ENCODE data around the gene FBLN2. TPM values are rescaled to one million over a fixed set of nuclear protein-coding genes. Genes with fewer than 3 reads are reported as not detected.
A peak's percentile ranks its signal among the peaks of the same experiment; 100 is the strongest.

FBLN2 gene
- total RNA-seq, 1 donor from 2014 or later = 413 TPM

DNA sequence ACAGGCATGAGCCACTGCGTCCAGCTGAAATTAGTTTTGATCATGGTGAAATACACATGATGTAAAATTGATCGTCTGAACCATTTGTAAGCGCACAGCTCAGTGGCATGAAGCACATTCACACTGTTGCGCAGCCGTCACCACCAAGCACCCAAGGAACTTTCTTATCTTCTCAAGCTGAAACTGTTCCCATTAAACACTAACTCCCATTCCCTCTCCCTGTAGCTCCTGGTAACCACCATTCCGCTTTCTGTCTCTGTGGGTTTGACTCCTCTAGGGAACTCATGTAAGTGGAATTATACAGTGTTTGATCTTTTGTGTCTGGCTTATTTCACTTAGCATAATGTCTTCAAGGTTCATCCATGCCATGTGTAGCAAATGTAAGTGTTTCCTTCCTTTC, 62.3 kb downstream of the FBLN2 start:
- TF ChIP-seq, protein P1, sequence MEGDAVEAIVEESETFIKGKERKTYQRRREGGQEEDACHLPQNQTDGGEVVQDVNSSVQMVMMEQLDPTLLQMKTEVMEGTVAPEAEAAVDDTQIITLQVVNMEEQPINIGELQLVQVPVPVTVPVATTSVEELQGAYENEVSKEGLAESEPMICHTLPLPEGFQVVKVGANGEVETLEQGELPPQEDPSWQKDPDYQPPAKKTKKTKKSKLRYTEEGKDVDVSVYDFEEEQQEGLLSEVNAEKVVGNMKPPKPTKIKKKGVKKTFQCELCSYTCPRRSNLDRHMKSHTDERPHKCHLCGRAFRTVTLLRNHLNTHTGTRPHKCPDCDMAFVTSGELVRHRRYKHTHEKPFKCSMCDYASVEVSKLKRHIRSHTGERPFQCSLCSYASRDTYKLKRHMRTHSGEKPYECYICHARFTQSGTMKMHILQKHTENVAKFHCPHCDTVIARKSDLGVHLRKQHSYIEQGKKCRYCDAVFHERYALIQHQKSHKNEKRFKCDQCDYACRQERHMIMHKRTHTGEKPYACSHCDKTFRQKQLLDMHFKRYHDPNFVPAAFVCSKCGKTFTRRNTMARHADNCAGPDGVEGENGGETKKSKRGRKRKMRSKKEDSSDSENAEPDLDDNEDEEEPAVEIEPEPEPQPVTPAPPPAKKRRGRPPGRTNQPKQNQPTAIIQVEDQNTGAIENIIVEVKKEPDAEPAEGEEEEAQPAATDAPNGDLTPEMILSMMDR (IDR thresholded peaks at IDR 0.05) = no peak
- DNase-seq (ENCODE audit: low spot score) = no peak
- no peaks in the 10 kb centered on the region for H3K9me3 Mint-ChIP-seq (ENCODE audit: low read depth)
- H3K4me1 Mint-ChIP-seq (ENCODE audit: low read depth) = peaks cover 20% of the 10 kb centered on the region
- no peak overlapping the region for H3K27ac Mint-ChIP-seq (ENCODE audit: unreplicated experiment)
- no peak overlapping the region for H3K4me3 Mint-ChIP-seq (ENCODE audit: unreplicated experiment)
- H3K36me3 Mint-ChIP-seq (ENCODE audit: low read depth) = peaks cover 45% of the 10 kb centered on the region
- H3K27me3 Mint-ChIP-seq (ENCODE audit: low read depth) = no peaks in the 10 kb centered on the region

DNA sequence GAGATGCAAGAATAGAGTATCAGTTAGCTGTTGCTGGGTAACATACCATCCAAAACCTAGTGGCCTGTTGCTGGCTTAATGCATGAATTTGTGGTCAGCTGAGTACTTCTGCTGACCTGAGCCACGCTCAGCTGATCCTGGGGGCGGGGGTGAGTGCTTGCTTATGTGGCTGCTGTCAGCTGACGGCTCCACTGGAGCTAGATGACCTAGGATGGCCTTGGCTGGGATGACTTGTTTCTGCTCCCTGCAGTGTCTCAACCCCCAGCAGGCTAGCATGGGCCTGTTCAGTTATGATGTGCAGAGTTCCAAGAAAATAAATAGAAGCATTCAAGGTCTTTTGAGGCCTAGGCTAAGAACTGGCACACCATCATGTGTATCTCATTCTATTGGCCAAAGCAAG, 63.9 kb downstream of the FBLN2 start:
- TF ChIP-seq, protein P1 (IDR thresholded peaks at IDR 0.05) = no peak
- Mint-ChIP-seq H3K27me3 (ENCODE audit: low read depth) (no peaks in the 10 kb centered on the region), H3K27ac (ENCODE audit: unreplicated experiment) (no peak overlapping the region), H3K36me3 (ENCODE audit: low read depth) (peaks cover 50% of the 10 kb centered on the region), H3K4me3 (ENCODE audit: unreplicated experiment) (no peak overlapping the region), H3K9me3 (ENCODE audit: low read depth) (peaks cover 4% of the 10 kb centered on the region), H3K4me1 (ENCODE audit: low read depth) (peaks cover 14% of the 10 kb centered on the region)
- no peak for DNase-seq (ENCODE audit: low spot score)

DNA sequence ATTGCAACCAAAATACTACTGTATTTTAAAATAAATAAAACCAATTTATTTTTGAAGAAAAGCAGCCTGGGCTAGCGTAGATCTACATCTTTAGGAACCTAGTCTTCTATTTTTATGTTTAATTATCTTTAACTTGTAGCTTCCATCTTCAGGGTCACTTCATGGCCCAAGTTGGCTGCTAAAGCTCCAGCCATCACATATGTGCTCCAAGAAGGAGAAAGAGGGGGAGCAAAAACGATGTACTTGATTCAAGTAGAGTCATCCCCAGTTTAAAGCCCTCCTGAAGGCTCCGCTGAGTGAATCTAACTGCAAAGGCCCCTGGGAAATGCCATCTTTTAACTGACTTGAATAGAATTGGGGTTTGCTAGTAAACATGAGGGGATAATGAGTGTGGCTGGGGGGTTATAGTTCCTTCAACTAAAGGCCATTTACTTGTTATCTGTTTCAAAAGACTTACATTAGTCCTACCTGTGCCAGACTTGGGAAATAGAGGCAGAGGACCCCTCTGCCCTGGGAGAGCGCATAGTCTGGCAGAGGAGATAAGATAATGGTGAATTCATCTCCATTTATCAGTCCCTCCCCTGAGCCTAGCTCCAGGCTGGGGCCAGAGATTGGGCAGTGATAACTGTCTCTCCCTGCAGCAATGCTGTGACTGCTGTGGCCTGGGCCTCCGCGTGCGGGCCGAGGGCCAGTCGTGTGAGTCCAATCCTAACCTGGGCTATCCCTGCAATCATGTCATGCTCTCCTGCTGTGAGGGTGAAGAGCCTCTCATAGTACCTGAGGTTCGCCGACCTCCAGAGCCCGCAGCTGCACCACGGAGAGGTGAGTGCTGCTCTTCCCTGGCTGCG, 64.6 kb downstream of the FBLN2 start:
- peaks cover 4% of the 10 kb centered on the region for H3K9me3 Mint-ChIP-seq (ENCODE audit: low read depth)
- DNase-seq (ENCODE audit: low spot score) = peak; percentile 51
- H3K27me3 Mint-ChIP-seq (ENCODE audit: low read depth) = no peaks in the 10 kb centered on the region
- TF ChIP-seq, protein P1 (IDR thresholded peaks at IDR 0.05) = no peak
- peaks cover 7% of the 10 kb centered on the region for H3K4me1 Mint-ChIP-seq (ENCODE audit: low read depth)
- H3K4me3 Mint-ChIP-seq (ENCODE audit: unreplicated experiment) = no peak overlapping the region
- H3K27ac Mint-ChIP-seq (ENCODE audit: unreplicated experiment) = no peak overlapping the region
- peaks cover 50% of the 10 kb centered on the region for H3K36me3 Mint-ChIP-seq (ENCODE audit: low read depth)

DNA sequence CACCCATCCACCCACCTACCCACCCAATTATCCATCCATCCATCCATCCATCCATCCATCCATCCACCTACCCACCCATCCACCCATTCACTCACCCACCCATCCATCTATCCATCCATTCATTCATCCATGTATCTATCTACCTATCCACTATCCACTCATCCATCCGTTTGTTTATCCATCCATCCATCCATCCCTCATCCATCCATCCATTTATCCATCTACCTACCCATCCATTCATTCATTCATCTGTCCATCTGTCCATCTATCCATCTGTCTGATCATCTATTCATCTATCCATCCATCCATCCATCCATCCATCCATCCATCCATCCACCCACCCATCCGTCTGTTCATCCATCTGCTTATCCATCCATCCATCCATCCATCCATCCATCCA, 65.7 kb downstream of the FBLN2 start:
- H3K36me3 Mint-ChIP-seq (ENCODE audit: low read depth) = peaks cover 51% of the 10 kb centered on the region
- peaks cover 3% of the 10 kb centered on the region for H3K4me1 Mint-ChIP-seq (ENCODE audit: low read depth)
- no peak overlapping the region for H3K4me3 Mint-ChIP-seq (ENCODE audit: unreplicated experiment)
- H3K9me3 Mint-ChIP-seq (ENCODE audit: low read depth) = peaks cover 4% of the 10 kb centered on the region
- no peak for DNase-seq (ENCODE audit: low spot score)
- H3K27ac Mint-ChIP-seq (ENCODE audit: unreplicated experiment) = no peak overlapping the region
- H3K27me3 Mint-ChIP-seq (ENCODE audit: low read depth) = no peaks in the 10 kb centered on the region
- TF ChIP-seq, protein P1 (IDR thresholded peaks at IDR 0.05) = no peak

GRCh38 chr3:13615019-13615528, 66.1 kb downstream of the FBLN2 start:
- H3K9me3 Mint-ChIP-seq (ENCODE audit: low read depth) = peaks cover 4% of the 10 kb centered on the region
- TF ChIP-seq, protein P1 (IDR thresholded peaks at IDR 0.05) = no peak
- DNase-seq (ENCODE audit: low spot score) = peak; percentile 60
- no peak overlapping the region for H3K27ac Mint-ChIP-seq (ENCODE audit: unreplicated experiment)
- H3K4me3 Mint-ChIP-seq (ENCODE audit: unreplicated experiment) = no peak overlapping the region
- H3K36me3 Mint-ChIP-seq (ENCODE audit: low read depth) = peaks cover 49% of the 10 kb centered on the region
- H3K4me1 Mint-ChIP-seq (ENCODE audit: low read depth) = peaks cover 3% of the 10 kb centered on the region
- no peaks in the 10 kb centered on the region for H3K27me3 Mint-ChIP-seq (ENCODE audit: low read depth)
